GM19025 (cell line): Measurements from ENCODE around the gene PIK3CA.
"Not testable (repeated sequence)": the region's sequence is repeated elsewhere in the genome, so short reads cannot be mapped to it uniquely, and the experiment has no call there.

Experiments
- ATAC-seq: cut with Tn5 transposase; IDR thresholded peaks from one replicate; pipeline ENCODE4 v1.9.1; 2021; ENCODE audit warnings: mild to moderate bottlenecking, low read depth, moderate library complexity; ENCODE audit not compliant: unreplicated experiment

The PIK3CA gene

DNA sequence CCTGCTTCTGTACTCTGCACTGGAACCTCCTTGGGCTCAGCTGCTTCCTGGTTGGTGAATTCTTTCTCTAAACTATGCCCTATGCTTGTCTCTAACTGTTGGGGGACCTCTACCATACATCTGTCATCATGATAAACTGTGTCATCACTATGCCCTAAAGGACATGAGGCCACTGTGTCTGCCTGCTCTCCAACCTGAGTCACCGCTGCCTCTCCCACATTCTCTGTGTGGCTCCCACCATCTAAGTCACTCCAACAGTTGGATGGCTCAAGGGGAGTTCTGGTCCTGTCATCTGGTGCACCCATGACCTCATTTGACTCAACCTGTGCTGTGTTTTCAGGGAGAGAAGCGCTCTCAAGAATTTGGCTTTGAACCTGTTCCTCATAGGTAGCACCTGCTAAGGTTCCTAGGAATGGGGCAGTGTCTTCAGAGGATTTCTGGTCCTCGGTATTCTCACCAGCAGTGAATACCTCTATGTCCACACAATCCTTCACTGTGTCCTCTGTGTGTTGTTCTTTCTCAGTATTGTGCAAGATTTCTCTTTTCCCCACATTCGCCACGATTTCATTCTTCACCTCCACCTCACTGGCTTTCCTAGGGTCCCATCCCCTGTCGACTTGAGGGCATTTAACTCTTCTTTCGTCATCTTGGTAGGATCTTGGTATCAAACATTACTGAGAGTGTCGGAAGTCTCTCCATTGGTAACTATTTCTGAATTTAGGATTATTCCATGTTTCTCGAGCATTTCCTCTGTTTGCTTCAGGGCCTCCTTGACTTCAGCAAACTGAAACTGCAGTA, 112.0 kb downstream of the PIK3CA start:
- ATAC-seq: not testable (repeated sequence)

DNA sequence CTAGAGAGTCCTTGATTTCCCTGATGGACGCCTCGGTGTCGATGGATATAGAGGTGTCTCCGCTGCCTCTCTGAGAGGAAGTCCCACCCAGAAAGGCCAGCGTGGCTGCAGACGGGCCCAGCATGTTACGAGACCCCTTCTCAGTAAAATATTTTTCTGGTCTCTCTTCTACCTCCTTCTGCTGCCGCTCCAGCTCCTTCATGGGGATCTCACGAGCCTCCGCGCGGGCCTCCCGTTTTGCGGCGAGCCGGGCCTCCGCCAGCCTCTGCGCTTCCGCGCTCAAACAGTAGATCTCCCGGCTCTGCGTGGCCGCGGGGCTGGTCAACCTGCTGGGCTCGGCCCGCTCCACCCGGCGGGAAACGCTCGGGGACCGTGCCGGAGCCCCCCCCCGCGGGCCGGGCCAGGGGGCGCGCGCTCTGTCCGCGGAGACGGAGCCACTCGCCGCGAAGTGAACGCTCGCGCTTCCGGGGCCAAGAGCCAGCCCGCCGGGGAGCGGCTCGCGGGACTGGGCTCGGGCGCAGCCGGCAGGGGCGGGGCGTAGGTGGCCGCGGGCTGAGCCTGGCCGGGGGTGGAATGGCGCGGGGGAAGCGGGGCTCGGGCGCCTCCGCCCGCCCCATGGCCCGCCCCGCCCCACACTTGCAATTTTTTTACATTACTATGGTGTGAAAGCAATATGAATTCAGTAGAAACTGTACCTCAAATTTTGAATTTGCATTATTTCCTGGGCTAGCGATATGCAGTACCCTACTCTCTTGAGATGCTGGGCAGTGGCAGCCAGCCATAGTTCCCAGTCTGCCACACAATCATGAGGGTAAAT, 113.0 kb downstream of the PIK3CA start:
- ATAC-seq: peak; percentile 94

DNA sequence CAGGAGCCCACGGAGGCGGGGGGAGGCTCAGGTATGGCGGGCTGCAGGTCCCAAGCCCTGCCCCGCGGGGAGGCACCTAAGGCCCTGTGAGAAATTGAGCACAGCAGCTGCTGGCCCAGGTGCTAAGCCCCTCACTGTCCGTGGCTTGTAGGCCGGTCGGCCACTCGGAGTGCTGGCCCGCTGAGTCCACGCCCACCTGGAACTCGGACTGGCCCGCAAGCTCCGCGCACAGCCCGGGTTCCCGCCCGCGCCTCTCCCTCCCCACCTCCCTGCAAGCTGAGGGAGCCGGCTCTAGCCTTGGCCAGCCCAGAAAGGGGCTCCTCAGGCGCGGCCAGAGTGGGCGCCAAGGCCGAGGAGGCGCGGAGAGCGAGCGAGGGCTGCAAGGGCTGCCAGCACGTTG, 115.0 kb downstream of the PIK3CA start:
- ATAC-seq: no peak

DNA sequence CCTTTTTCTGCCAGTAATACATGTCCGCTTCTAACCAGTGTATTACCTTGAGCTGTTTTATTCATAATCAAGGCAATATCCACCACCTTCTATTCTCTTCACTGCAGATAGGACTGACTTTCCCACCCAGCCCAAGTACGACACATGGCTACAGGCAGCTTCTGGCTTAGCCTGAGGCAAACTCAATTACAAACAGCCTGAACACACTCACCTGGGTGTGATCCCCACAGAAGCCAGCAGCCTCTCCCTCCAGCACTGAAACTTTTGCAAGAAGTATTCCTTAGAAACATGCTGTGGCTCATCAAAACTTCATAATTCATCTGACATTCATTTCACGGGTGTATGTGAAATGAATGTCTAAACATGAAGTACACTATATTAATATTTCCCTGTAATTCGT, 116.3 kb downstream of the PIK3CA start:
- ATAC-seq: no peak

DNA sequence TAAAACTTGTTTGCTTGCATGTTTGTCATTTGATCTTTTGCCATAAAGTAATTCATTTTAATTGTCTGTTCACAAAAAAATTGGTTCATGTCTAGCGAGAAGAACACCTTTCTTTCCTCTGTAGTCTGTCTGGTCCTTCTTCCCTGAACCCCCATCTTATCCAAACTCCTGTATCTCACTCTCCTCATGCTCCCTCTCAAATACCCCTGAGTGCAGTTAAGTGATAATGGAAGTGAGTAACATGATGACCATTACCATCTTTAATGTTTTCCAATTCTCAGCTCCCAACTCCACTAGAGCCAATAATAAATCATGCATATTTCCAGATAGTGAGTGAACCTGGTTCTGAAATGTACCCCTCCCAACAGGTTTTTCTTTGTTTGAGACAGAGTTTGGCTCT, 116.9 kb downstream of the PIK3CA start:
- ATAC-seq: no peak

DNA sequence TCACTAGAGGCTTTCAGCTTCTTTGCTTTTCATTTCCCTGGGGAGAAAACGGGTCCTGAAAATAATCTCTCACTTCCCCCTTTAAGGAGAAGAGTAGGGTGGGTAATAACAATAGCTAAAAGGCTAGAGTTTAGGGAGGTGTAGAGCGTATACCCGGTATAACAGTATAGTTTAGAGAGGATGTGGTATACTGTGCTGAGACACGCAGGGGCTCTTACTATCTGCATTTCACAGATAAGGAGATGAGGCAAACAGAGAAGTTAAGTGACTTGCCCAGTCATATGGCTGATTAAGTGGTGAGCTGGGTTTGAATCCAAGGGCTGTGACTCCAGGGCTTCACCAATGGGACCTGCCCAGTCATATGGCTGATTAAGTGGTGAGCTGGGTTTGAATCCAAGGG, 117.7 kb downstream of the PIK3CA start:
- no peak for ATAC-seq

DNA sequence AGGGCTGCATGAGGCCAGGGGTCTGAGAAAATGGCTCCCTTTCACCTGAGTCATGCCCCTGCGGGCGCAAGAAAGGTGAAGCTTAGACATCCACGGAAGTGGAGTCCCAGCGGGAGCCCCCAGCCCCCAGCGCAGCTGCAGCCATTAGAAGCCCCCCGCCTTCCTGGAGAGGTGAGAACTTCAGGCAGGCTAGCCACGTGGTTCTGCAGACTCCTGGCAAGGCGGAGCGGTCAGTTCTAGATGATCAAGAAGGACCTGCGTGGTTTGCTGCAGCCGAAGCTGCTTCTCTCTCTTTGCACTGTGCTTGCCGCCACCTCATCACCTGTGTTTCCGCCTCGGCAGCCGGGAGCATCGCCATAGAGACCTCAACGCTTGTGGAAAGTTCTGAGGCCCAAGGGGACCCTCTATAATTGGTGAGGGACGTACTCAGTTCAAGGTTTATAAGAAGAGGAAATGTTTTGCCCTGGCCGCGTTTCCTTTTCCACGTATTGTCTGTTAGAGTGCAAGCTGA, 118.6 kb downstream of the PIK3CA start:
- no peak for ATAC-seq

DNA sequence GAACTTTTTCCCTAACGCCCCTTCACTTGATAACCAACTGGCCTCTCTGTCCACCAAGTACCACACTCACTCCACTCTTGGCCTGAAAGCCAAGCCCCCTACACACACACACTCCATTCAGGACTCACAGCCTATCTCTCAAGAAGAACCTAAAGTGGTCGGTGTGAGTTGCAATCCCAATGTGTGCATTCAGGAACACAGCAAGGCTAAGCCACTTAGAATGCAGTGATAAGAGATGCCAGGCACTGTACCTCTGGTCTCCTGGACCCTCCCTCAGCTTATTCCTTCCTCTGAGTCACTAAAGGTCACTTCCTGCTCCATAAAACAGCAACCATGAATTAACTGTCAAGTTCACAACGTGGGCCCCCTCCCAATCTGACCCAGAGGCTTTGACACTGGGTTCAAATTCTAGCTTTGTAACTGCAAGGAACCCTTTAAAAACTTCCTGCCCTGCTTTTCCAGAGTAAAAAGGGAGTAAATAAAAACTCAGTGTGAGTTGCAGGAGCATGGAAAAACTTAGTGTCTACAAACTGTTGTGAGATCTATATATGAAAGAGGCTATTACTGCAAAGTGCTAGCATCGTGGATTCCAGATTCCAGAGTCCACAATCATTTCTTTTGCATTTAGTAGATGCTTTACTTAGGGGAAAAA, 120.4 kb downstream of the PIK3CA start:
- ATAC-seq: no peak

DNA sequence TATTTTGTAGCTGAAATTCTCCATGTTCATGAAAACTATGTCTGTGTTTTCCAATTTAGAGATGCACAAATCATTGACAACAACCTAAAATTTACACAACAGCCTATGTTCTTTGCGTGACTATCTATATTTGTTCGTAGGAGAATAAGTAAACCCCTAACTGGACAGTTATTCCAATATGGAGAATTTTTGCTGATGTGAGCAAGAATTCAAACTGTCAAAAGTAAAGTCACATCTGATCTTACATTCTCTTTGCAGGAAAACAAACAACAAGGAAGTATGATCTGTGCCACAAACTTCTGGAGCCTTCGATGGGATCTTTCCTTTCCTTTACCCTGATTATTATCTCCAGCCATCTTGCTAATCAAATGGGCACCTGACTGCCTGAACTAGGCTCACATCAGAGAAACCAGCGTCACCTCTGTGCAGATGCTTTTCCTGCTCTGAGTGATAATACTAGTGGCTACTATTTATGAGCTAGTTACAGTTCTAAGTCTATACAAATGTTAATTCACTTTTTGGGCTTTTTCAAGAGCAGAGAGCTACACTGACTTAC, 121.1 kb downstream of the PIK3CA start:
- no peak for ATAC-seq

DNA sequence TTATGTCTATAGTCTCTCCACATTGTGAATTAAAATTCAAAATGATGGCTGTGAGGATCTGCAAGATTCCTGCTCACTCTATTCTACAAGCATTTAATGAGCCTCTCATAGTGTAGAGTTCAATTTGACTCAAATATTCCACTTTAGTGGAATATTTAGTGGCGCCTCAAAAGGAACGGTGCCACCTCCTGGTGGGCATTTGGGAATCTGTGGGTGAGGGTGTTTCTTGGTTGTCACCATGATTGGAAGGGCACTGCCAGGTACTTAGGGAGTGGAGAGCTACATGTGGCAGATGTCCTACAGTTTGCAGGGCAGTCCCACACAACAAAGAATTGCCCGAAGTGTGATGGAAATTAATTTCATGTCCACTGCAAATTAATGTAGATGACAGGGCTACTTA, 124.2 kb downstream of the PIK3CA start:
- no peak for ATAC-seq

DNA sequence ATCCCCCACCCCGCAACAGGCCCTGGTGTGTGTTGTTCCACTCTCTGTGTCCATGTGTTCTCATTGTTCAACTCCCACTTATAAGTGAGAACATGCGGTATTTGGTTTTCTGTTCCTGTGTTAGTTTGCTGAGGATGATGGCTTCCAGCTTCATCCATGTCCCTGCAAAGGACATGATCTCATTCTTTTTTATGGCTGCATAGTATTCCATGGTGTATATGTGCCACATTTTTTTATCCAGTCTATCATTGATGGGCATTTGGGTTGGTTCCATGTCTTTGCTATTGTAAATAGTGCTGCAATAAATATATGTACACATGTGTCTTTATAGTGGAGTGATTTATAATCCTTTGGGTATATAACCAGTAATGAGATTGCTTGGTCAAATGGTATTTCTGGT, 126.3 kb downstream of the PIK3CA start:
- ATAC-seq: not testable (repeated sequence)

DNA sequence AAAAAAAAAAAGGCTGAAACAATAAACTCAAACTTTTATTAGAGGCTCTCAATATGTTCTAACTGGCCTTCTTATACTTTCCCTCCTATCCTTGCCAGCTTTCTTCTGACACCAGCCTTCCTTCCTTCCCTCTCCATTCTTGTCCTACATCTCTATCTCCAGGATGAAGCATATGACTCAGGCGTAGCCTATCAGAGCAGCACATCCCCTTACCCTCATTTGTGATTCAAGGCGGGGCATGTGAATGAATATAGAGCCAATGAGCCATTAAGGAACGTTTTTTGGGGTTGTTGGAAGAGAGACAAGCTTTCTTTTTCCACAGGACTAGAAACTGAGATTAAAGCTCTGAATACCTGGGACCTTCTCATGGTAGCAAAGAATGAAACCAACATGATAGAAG, 127.8 kb downstream of the PIK3CA start:
- no peak for ATAC-seq

DNA sequence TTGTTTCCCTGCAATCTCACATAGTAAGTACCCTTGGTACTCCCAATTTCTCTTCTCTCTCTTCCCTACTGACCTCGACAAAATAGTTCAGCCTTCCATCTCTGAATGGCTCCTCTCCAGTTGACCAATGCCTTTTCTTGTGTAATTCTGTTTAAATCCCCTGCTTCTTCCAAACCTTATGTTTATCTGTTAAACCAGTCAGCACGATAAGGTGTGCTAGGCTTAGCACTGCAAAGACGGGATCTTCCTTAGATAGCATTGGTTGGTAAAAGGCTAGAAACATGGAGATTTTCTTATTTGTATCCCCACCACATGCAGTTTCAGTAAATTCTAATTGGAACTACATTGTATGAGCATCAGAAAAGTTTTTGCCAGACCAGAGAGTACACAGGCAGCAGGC, 128.6 kb downstream of the PIK3CA start:
- ATAC-seq: no peak

DNA sequence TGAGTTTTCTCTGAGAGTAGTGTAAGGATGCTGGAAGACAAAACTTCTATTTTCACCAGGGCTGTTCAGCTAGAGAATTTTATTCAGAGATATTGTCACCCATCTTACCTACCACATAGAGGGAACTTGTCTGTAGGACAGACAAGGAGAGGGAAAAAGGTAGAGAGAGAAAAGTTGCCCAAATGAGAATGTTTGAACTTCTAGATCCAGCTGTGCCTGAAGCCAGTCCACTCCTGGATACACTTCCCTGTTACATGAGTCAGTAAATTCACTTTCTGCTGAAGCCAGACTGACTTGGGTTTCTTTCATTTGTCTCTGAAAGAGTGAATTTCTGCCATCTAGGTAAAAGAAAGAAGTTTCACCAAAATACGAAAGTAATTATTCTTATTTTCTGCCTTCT, 130.0 kb downstream of the PIK3CA start:
- ATAC-seq: no peak

DNA sequence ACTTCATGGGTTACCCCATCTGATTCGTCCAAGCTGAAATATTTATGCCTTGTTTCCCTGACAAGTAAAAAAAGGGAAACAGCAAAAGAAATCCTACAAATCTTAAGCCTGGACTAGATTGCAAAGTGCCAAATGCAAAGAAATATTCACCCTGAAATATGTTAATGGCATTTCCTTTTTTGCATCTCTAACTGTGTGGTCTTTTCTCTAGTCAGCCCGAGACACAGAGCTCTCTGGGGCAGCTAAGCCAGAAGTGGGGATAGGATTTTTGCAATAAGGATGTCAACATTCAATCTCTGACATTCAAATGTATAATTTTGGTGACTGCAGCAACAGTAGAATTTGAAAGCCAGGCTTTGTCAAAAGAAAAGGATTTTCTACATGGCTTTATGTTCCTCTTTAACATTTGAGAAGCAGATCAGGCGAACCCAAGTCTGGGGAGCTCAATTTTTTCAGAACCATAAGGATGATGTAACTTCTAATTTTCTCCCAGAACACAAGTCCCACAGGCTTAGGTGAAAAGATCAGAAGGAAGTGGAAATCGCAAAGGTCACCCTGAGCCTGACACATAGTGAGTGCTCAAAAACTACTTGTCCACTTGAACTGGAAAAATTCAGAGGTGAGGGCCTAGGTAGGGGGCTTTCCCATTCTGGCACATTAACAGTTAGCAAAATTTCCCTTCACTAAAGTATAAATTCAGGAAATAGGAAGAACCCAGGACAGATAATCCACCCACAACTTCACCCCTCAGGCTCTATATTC, 131.0 kb downstream of the PIK3CA start:
- ATAC-seq: no peak

DNA sequence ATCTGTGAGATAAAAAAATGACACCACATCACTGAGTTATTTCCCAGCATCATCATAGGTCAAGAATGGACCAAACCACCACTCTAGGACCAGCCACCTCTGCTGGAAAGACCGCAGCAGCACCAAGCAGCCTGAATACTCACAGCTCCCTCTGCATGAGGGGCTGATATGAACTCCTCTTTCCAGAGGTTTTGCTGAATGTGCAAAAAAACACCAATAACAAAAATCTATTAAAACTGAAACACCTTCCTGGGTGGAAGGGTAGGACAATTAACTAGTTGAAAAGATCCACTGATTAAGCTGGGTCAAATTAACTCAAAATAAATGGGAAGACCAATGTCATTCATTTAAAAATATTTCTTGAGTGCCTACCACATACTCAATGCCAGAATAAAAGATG, 131.7 kb downstream of the PIK3CA start:
- ATAC-seq: no peak

DNA sequence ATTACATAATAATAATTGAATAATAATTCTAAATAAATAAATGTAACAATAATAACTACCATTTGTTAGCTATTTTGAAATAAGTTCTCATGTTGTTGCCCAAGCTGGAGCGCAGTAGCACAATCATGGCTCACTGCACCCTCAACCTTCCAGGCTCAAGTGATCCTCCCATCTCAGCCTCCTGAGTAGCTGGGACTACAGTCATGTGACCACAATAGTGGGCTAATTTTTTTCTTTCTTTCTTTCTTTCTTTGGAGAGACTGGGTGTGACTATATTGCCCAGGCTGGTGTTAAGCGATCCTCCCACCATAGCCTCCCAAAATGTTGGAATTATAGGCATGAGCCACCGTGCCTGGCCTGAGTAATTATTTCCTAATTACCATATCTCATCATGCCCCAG, 133.7 kb downstream of the PIK3CA start:
- no peak for ATAC-seq

DNA sequence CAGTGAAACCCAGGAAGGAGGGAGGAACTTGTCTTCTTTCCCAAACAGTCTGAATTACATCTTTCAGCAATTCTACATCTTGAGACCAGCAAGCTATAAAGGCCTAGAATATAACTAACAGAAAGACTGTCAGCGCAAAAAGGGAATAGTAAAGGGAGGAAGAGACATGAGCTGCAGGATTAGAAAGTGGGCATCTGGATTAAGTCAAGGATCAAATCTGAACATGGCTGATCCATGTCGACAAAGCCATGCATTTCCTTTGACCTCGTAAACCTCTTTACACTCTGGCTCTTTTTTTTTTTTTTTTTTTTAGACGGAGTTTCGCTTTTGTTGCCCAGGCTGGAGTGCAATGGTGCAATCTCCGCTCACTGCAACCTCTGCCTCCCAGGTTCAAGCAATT, 138.2 kb downstream of the PIK3CA start:
- ATAC-seq: no peak

DNA sequence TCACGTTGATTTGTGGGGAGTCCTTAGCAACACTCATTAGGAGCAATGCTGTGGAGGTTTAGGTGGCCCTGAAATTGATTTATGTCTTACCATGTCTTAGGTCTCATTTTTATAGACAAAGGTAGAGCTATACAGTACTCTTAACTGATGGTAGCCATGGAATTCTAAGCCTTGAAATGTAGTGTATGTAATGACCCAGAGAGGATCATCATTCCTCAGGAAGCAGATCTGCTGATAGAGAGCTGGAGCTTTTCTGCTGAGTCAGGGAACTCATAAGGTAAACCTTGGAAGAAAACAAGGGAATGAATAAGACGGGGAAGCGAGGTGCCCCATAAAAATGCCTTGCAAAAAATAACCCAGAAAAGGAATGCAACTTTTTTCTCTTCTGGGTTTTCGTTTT, 140.7 kb downstream of the PIK3CA start:
- ATAC-seq: no peak

DNA sequence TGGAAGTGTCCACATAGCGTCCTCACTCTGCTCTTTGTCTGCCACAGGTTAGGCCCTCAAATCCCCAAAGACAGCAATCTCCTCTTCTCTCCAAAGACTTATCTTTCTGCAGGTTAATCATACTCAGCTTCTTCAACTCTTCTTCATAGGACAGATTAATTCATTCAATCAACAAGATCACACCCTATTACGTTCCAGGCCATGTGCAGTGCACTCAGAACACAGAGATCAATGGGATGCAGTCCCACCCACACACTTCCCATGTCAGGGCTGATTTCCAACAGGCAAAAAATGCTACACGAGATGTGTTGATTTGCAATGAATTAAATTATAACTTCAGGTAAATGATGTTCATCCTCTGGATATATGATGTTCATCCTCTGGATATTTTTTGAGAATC, 141.1 kb downstream of the PIK3CA start:
- no peak for ATAC-seq
